Measurements from ENCODE around the gene DHRS7.

DNA sequence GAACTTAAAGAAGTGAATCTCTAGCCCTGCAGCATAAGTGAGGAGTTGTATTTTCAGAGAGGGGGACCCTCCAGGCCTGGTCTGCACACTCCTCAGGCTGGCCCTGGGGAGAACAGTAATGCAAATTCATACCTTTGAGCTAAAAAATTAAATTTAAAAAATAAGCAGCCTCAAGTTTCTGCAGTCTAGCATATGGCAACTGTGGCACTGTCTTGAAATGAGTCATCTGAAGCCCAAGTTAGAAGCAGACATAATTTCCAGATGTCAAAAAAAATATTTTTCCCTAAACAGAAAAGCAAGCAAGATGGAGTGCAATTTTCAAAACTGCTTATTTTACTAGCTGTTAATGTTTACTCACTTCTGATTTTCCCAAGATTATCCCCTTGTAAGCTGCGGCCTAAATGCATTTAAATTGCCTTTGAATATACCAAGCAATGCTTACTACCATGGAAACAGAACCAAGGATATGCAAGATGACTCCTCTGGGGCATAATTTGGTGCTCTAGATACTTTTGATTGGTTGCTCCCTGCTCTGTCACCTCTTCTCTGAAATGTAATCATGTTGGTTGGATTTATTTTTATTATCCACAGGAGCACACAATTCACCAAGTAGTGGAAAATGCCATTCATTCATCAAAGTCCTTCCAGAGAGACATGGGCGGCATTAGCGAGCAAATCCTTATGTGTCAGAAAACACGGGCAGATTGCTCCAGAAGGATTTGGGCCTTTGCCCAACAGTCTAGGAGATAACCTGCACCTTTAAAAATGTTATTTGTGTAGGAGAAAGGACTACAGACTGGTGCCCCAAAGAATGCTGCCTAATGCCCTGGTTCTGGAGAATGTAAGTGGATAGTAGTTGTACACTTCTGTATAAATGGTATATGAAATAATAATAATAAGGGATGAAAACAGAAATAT lies 25.0 kb upstream of the DHRS7 start:
- no peak for TF ChIP-seq EZH2phosphoT487 (IDR thresholded peaks at IDR 0.05; ENCODE audit: borderline replicate concordance, low read length)
- TF ChIP-seq, protein P1, sequence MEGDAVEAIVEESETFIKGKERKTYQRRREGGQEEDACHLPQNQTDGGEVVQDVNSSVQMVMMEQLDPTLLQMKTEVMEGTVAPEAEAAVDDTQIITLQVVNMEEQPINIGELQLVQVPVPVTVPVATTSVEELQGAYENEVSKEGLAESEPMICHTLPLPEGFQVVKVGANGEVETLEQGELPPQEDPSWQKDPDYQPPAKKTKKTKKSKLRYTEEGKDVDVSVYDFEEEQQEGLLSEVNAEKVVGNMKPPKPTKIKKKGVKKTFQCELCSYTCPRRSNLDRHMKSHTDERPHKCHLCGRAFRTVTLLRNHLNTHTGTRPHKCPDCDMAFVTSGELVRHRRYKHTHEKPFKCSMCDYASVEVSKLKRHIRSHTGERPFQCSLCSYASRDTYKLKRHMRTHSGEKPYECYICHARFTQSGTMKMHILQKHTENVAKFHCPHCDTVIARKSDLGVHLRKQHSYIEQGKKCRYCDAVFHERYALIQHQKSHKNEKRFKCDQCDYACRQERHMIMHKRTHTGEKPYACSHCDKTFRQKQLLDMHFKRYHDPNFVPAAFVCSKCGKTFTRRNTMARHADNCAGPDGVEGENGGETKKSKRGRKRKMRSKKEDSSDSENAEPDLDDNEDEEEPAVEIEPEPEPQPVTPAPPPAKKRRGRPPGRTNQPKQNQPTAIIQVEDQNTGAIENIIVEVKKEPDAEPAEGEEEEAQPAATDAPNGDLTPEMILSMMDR (IDR thresholded peaks at IDR 0.05; ENCODE audit: low read depth, low read length, poor library complexity, severe bottlenecking), result no peak
